HL-60 (cell line): Measurements from ENCODE around the gene A4GALT.

Source experiments
- SPI1 ChIP-seq: IDR thresholded peaks from 2 replicates; pipeline ENCODE4 v1.6.1; 2012; ENCODE audit warnings: low read depth, mild to moderate bottlenecking, borderline replicate concordance
- TF ChIP-seq, protein P1 (sequence below): IDR thresholded peaks from one replicate; pipeline ENCODE4 v1.5.1; 2011; ENCODE audit warnings: low read length, control low read depth, inconsistent platforms; ENCODE audit not compliant: insufficient read depth

GRCh38 chr22:42769238-42769573 lies 48.5 kb upstream of the A4GALT start:
- TF ChIP-seq, protein P1, sequence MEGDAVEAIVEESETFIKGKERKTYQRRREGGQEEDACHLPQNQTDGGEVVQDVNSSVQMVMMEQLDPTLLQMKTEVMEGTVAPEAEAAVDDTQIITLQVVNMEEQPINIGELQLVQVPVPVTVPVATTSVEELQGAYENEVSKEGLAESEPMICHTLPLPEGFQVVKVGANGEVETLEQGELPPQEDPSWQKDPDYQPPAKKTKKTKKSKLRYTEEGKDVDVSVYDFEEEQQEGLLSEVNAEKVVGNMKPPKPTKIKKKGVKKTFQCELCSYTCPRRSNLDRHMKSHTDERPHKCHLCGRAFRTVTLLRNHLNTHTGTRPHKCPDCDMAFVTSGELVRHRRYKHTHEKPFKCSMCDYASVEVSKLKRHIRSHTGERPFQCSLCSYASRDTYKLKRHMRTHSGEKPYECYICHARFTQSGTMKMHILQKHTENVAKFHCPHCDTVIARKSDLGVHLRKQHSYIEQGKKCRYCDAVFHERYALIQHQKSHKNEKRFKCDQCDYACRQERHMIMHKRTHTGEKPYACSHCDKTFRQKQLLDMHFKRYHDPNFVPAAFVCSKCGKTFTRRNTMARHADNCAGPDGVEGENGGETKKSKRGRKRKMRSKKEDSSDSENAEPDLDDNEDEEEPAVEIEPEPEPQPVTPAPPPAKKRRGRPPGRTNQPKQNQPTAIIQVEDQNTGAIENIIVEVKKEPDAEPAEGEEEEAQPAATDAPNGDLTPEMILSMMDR: no peak
- no peak for TF ChIP-seq SPI1
